NCI-H460 (cell line): ENCODE results near the gene RPL4. TPM values are rescaled to one million over a fixed set of nuclear protein-coding genes. Genes with fewer than 3 reads are reported as not detected.
"Not testable (repeated sequence)": the region's sequence is repeated elsewhere in the genome, so short reads cannot be mapped to it uniquely, and the experiment has no call there.

Experiments used
- DNase-seq: peaks from one replicate; pipeline ENCODE4 v3.0.0-alpha.2; 2016; ENCODE audit warnings: low read depth; ENCODE audit errors: extremely low read depth
- polyA plus RNA-seq: library from polyadenylated mRNA; depleted of rRNA; stranded (reverse); fragments of >200 nt; gene quantifications from 2 replicates; pipeline ENCODE4 v1.2.3, GENCODE V29; 2014; cell fraction: nucleus; rRNA removed
- total RNA-seq: library from RNA; depleted of rRNA; stranded (reverse); fragments of >200 nt; shearing (Covaris generic); gene quantifications from 2 replicates; pipeline ENCODE4 v1.2.3, GENCODE V29; 2014; rRNA removed

RPL4 gene
- total RNA-seq: 7,965 and 8,717 TPM in 2 replicates
- polyA plus RNA-seq: 6,939 and 10,741 TPM in 2 replicates

- peak; percentile 70 for DNase-seq
Observed at GRCh38 chr15:66504563-66505429, at the start of gene RPL4, which contains the start of gene ZWILCH. Gene RPL4 (minus strand): TSS chr15:66504855. CDS start chr15:66504790, 65 bp downstream. Gene ZWILCH (plus strand): TSS chr15:66505326. CDS start chr15:66505339, 13 bp downstream.

GRCh38 chr15:66545255-66545654 lies 40.6 kb upstream of the RPL4 start:
- no peak for DNase-seq

- DNase-seq: no peak
Observed at GRCh38 chr15:66542896-66543295, 38.2 kb upstream of the RPL4 start.

- no peak for DNase-seq
Observed at GRCh38 chr15:66535056-66535455, 30.4 kb upstream of the RPL4 start.

GRCh38 chr15:66524838-66525237 lies 20.2 kb upstream of the RPL4 start:
- DNase-seq: no peak

GRCh38 chr15:66523926-66524325 lies 19.3 kb upstream of the RPL4 start:
- no peak for DNase-seq

- DNase-seq: no peak
Observed at GRCh38 chr15:66515901-66516322, 11.3 kb upstream of the RPL4 start.

GRCh38 chr15:66514586-66514985 lies 9.9 kb upstream of the RPL4 start:
- no peak for DNase-seq

GRCh38 chr15:66508293-66508883 lies 3.7 kb upstream of the RPL4 start:
- no peak for DNase-seq

- no peak for DNase-seq
Observed at GRCh38 chr15:66505818-66506217, 1.2 kb upstream of the RPL4 start.

- DNase-seq: no peak
Observed at GRCh38 chr15:66505430-66505811, 766 bp upstream of the RPL4 start.

GRCh38 chr15:66503780-66504562 lies 684 bp downstream of the RPL4 start:
- DNase-seq: no peak

- not testable (repeated sequence) for DNase-seq
Observed at GRCh38 chr15:66503041-66503648, 1.5 kb downstream of the RPL4 start.

GRCh38 chr15:66502491-66502890 lies 2.2 kb downstream of the RPL4 start:
- DNase-seq: no peak

GRCh38 chr15:66500346-66500745 lies 4.3 kb downstream of the RPL4 start:
- DNase-seq: not testable (repeated sequence)

GRCh38 chr15:66498501-66499386 lies 5.9 kb downstream of the RPL4 start:
- DNase-seq: no peak

- DNase-seq: peak; percentile 92
Observed at GRCh38 chr15:66497502-66498455, 6.9 kb downstream of the RPL4 start, which contains the start of gene SNAPC5. Gene SNAPC5 (minus strand): TSS chr15:66497762. CDS start chr15:66497731, 31 bp downstream.

- no peak for DNase-seq
Observed at GRCh38 chr15:66496951-66497501, 7.6 kb downstream of the RPL4 start.
